Measurements from ENCODE around the gene KCNK16. TPM values are rescaled to one million over a fixed set of nuclear protein-coding genes. Genes with fewer than 3 reads are reported as not detected.

KCNK16 gene
- total RNA-seq, 1 donor from 2014 or later: not detected

- H3K36me3 ChIP-seq (ENCODE audit: control insufficient read depth, insufficient read depth, low read length): no peaks in the 10 kb centered on the region
- TF ChIP-seq CTCF (IDR thresholded peaks at IDR 0.05; ENCODE audit: insufficient read depth, low read length, poor library complexity, severe bottlenecking): no peak
- no peak overlapping the region for H3K4me3 ChIP-seq (ENCODE audit: low read depth, low read length)
- no peaks in the 10 kb centered on the region for H3K27me3 ChIP-seq (ENCODE audit: control insufficient read depth, insufficient read depth, low read length)
- DNase-seq (ENCODE audit: low read depth): no peak
Observed at GRCh38 chr6:39268721-39269120, 53.8 kb downstream of the KCNK16 start.

GRCh38 chr6:39268171-39268570 lies 54.3 kb downstream of the KCNK16 start:
- Histone ChIP-seq H3K27me3 (ENCODE audit: control insufficient read depth, insufficient read depth, low read length) (no peaks in the 10 kb centered on the region), H3K4me3 (ENCODE audit: low read depth, low read length) (no peak overlapping the region), H3K36me3 (ENCODE audit: control insufficient read depth, insufficient read depth, low read length) (no peaks in the 10 kb centered on the region)
- TF ChIP-seq CTCF (IDR thresholded peaks at IDR 0.05; ENCODE audit: insufficient read depth, low read length, poor library complexity, severe bottlenecking): no peak
- no peak for DNase-seq (ENCODE audit: low read depth)

GRCh38 chr6:39266782-39267355 lies 55.6 kb downstream of the KCNK16 start:
- TF ChIP-seq CTCF (IDR thresholded peaks at IDR 0.05; ENCODE audit: insufficient read depth, low read length, poor library complexity, severe bottlenecking): no peak
- DNase-seq (ENCODE audit: low read depth): no peak
- no peak overlapping the region for H3K4me3 ChIP-seq (ENCODE audit: low read depth, low read length)
- H3K36me3 ChIP-seq (ENCODE audit: control insufficient read depth, insufficient read depth, low read length): no peaks in the 10 kb centered on the region
- no peaks in the 10 kb centered on the region for H3K27me3 ChIP-seq (ENCODE audit: control insufficient read depth, insufficient read depth, low read length)

- H3K4me3 ChIP-seq (ENCODE audit: low read depth, low read length): no peak overlapping the region
- no peaks in the 10 kb centered on the region for H3K36me3 ChIP-seq (ENCODE audit: control insufficient read depth, insufficient read depth, low read length)
- TF ChIP-seq CTCF (IDR thresholded peaks at IDR 0.05; ENCODE audit: insufficient read depth, low read length, poor library complexity, severe bottlenecking): no peak
- DNase-seq (ENCODE audit: low read depth): no peak
- no peaks in the 10 kb centered on the region for H3K27me3 ChIP-seq (ENCODE audit: control insufficient read depth, insufficient read depth, low read length)
Observed at GRCh38 chr6:39266375-39266774, 56.1 kb downstream of the KCNK16 start.

Other genes starting within 250 kb of the KCNK16 start
- 10.5 and 11.3 TPM in 2 replicates for gene SAYSD1, start 207.5 kb downstream of the KCNK16 start, total RNA-seq
- 2.1 and 2.3 TPM in 2 replicates for gene KCNK5, start 93.2 kb downstream of the KCNK16 start, total RNA-seq
- not detected in 2 replicates for gene KCNK17, start 8.3 kb downstream of the KCNK16 start, total RNA-seq